ENCODE measurements around the gene PDE12.

Gene PDE12

GRCh38 chr3:57594144-57594543 is 38.1 kb downstream of the PDE12 start:
- 0 out of 2 replicates have a peak overlapping the region, but pooled peaks have one; percentile 94 for H3K4me2 ChIP-seq (ENCODE audit: low read length)
- peaks cover 94% of the 10 kb centered on the region for H3K79me2 ChIP-seq (ENCODE audit: control insufficient read depth, low read length)
- no peak for TF ChIP-seq CTCF (IDR thresholded peaks at IDR 0.05; ENCODE audit: low read depth, low read length, poor library complexity, severe bottlenecking)
- no peak for TF ChIP-seq EZH2phosphoT487 (IDR thresholded peaks at IDR 0.05; ENCODE audit: borderline replicate concordance, low read length)
- H3F3A ChIP-seq (ENCODE audit: control insufficient read depth, insufficient read depth): peaks cover 7% of the 10 kb centered on the region; the same call in 1 of the 2 replicates
- peaks cover 32% of the 10 kb centered on the region for H3K4me1 ChIP-seq (ENCODE audit: control insufficient read depth, low read length)
- no peak overlapping the region for H3K4me3 ChIP-seq (ENCODE audit: low read length)
- H3K27ac ChIP-seq (ENCODE audit: low read depth, low read length): no peak overlapping the region
- H4K20me1 ChIP-seq (ENCODE audit: control insufficient read depth, insufficient read depth, low read depth, low read length): peaks cover 21% of the 10 kb centered on the region
- no peaks in the 10 kb centered on the region for H3K9me2 ChIP-seq (replicated peaks; ENCODE audit: control insufficient read depth, low read length)
- H3K27me3 ChIP-seq (ENCODE audit: control insufficient read depth, low read length): no peaks in the 10 kb centered on the region
- no peaks in the 10 kb centered on the region for H3K9me3 ChIP-seq (ENCODE audit: control insufficient read depth, insufficient read depth, low read length)
- peaks cover 48% of the 10 kb centered on the region for H3K36me3 ChIP-seq (ENCODE audit: control insufficient read depth, low read length)

GRCh38 chr3:57594576-57594975 is 38.5 kb downstream of the PDE12 start:
- Histone ChIP-seq H3K79me2 (ENCODE audit: control insufficient read depth, low read length) (peaks cover 94% of the 10 kb centered on the region), H3K4me3 (ENCODE audit: low read length) (peak overlapping the region; percentile 100; the same call in 1 of the 2 replicates), H4K20me1 (ENCODE audit: control insufficient read depth, insufficient read depth, low read depth, low read length) (peaks cover 21% of the 10 kb centered on the region), H3K27me3 (ENCODE audit: control insufficient read depth, low read length) (no peaks in the 10 kb centered on the region), H3K4me2 (ENCODE audit: low read length) (peak overlapping the region; percentile 94), H3K9me2 (replicated peaks; ENCODE audit: control insufficient read depth, low read length) (no peaks in the 10 kb centered on the region), H3K36me3 (ENCODE audit: control insufficient read depth, low read length) (peaks cover 48% of the 10 kb centered on the region), H3K9me3 (ENCODE audit: control insufficient read depth, insufficient read depth, low read length) (no peaks in the 10 kb centered on the region), H3K4me1 (ENCODE audit: control insufficient read depth, low read length) (peaks cover 36% of the 10 kb centered on the region), H3K27ac (ENCODE audit: low read depth, low read length) (no peak overlapping the region), H3F3A (ENCODE audit: control insufficient read depth, insufficient read depth) (peaks cover 10% of the 10 kb centered on the region; the same call in 1 of the 2 replicates)
- no peak for TF ChIP-seq CTCF (IDR thresholded peaks at IDR 0.05; ENCODE audit: low read depth, low read length, poor library complexity, severe bottlenecking)

- Histone ChIP-seq H3K27me3 (ENCODE audit: control insufficient read depth, low read length) (no peaks in the 10 kb centered on the region), H3K36me3 (ENCODE audit: control insufficient read depth, low read length) (peaks cover 46% of the 10 kb centered on the region), H3F3A (ENCODE audit: control insufficient read depth, insufficient read depth) (peaks cover 11% of the 10 kb centered on the region; the same call in 1 of the 2 replicates), H3K4me3 (ENCODE audit: low read length) (peak overlapping the region; percentile 100), H4K20me1 (ENCODE audit: control insufficient read depth, insufficient read depth, low read depth, low read length) (peaks cover 21% of the 10 kb centered on the region), H3K9me2 (replicated peaks; ENCODE audit: control insufficient read depth, low read length) (no peaks in the 10 kb centered on the region), H3K4me2 (ENCODE audit: low read length) (peak overlapping the region; percentile 94), H3K79me2 (ENCODE audit: control insufficient read depth, low read length) (peaks cover 76% of the 10 kb centered on the region), H3K9me3 (ENCODE audit: control insufficient read depth, insufficient read depth, low read length) (no peaks in the 10 kb centered on the region), H3K4me1 (ENCODE audit: control insufficient read depth, low read length) (peaks cover 36% of the 10 kb centered on the region), H3K27ac (ENCODE audit: low read depth, low read length) (peak overlapping the region; percentile 74)
- TF ChIP-seq CTCF (IDR thresholded peaks at IDR 0.05; ENCODE audit: low read depth, low read length, poor library complexity, severe bottlenecking) (no peak), EZH2phosphoT487 (IDR thresholded peaks at IDR 0.05; ENCODE audit: borderline replicate concordance, low read length) (no peak)
Observed at GRCh38 chr3:57596495-57597126, 40.5 kb downstream of the PDE12 start.

All from DOHH2 (cell line).